ENCODE measurements around the gene MEAF6.

GRCh38 chr1:37475380-37476086, 39.0 kb downstream of the MEAF6 start:
- no peak for TF ChIP-seq PKNOX1 (IDR thresholded peaks at IDR 0.05)
- TF ChIP-seq BHLHE40 (IDR thresholded peaks at IDR 0.05; ENCODE audit: borderline replicate concordance) = no peak
- no peak for TF ChIP-seq SP1 (IDR thresholded peaks at IDR 0.05)
- TF ChIP-seq ARNT (IDR thresholded peaks at IDR 0.05) = no peak
- no peak for TF ChIP-seq FOXM1 (IDR thresholded peaks at IDR 0.05; ENCODE audit: borderline replicate concordance)
- no peak for TF ChIP-seq SUZ12 (IDR thresholded peaks at IDR 0.05)
- no peak for TF ChIP-seq HDGF (IDR thresholded peaks at IDR 0.05; ENCODE audit: borderline replicate concordance)
- no peak for TF ChIP-seq ELF4 (IDR thresholded peaks at IDR 0.05)
- TF ChIP-seq LEF1 (IDR thresholded peaks at IDR 0.05; ENCODE audit: borderline replicate concordance) = no peak
- no peak for TF ChIP-seq TARDBP (IDR thresholded peaks at IDR 0.05)
- no peak for TF ChIP-seq FOXK2 (IDR thresholded peaks at IDR 0.05)
- TF ChIP-seq NFRKB (IDR thresholded peaks at IDR 0.05) = no peak
- no peak for TF ChIP-seq ZNF384 (IDR thresholded peaks at IDR 0.05)
- TF ChIP-seq FOXA1 (IDR thresholded peaks at IDR 0.05) = no peak
